Measurements from ENCODE around the gene TRABD2B.

The TRABD2B gene

DNA sequence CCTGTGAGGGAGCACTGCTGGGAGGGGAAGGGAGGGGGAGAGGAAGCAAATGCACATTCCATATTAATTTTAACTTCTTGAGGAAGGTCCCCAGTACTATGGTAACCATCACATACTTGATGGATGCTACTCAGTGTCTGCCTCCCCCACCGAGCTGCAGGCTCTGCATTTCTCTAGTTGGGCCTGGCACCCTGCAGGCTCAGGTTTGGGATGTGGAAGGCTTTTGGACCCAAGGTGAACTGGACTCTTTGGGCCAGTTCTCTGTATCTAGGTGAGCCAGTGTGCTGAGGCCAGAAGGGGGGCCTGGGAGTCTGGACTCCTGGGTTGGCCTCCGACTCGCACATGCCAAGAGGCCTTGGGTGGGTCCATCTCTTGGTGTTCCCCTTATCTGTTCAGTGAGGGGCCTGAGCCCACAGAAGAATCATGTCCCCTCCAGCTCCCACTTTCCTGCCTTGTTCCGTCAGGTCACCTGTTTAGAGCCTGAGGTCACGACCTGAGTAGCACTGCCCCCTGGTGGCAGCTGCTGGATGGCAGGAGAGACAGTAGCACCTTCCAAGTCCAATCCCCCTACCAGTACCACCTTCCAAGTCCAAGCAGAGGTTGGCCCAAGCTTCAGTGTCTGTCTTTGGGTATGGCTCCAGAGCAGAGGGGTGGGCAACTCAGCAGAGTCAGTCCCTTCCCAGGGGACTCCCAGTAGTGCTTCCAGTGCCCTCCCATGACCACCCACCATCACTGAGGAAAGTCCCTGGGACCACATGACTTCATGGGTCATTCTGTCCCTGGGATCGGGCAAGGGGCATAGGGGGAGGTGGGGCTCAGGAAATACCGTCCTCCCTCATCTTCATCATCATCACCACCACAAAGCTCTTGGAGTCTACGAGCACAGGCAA lies 241.8 kb downstream of the TRABD2B start:
- TF ChIP-seq, protein P1, sequence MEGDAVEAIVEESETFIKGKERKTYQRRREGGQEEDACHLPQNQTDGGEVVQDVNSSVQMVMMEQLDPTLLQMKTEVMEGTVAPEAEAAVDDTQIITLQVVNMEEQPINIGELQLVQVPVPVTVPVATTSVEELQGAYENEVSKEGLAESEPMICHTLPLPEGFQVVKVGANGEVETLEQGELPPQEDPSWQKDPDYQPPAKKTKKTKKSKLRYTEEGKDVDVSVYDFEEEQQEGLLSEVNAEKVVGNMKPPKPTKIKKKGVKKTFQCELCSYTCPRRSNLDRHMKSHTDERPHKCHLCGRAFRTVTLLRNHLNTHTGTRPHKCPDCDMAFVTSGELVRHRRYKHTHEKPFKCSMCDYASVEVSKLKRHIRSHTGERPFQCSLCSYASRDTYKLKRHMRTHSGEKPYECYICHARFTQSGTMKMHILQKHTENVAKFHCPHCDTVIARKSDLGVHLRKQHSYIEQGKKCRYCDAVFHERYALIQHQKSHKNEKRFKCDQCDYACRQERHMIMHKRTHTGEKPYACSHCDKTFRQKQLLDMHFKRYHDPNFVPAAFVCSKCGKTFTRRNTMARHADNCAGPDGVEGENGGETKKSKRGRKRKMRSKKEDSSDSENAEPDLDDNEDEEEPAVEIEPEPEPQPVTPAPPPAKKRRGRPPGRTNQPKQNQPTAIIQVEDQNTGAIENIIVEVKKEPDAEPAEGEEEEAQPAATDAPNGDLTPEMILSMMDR (IDR thresholded peaks at IDR 0.05; ENCODE audit: low read length, missing control alignments), result peak; percentile 42
- no peak for DNase-seq (ENCODE audit: low read depth)
- H3K4me3 ChIP-seq (replicated peaks; ENCODE audit: low read depth, low read length), result no peak overlapping the region

DNA sequence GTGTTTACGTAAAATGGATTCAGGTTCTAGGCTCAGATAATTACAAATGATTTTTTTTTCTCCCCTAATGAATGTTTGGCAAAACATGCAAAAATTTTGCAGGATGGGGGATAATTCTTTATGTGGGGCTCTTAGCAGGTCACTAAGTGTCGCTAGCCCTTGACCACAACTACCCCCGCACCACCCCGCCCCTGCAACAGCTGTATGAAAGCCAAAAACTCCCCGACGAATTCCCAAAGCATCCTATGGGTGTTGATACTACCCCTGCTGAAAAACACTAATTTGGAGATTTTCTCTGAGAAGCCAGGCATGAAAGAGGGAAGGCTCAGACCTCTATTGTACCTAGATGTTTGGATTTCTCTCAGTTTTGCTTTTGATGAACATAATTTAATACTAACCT lies 243.0 kb downstream of the TRABD2B start:
- no peak overlapping the region for H3K4me3 ChIP-seq (replicated peaks; ENCODE audit: low read depth, low read length)
- TF ChIP-seq, protein P1 (IDR thresholded peaks at IDR 0.05; ENCODE audit: low read length, missing control alignments), result no peak
- DNase-seq (ENCODE audit: low read depth), result no peak

DNA sequence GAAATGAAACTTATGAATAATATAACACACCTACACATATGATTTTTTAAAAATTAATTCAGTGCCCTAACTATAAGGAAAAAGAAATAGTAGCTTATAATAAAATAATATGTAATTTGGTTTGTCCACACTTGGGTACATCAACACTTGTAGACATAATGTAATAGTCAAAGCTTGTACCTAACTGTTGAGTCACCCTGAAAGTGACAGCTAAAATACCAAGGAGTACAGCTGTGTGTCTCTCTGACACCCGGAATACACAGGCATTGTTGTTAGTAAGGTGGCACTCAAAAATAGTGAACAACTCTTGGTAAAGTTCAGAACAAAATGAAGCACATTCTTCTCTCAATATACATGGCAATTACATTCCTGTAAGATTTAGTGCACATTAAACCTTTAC lies 243.4 kb downstream of the TRABD2B start:
- no peak for DNase-seq (ENCODE audit: low read depth)
- no peak overlapping the region for H3K4me3 ChIP-seq (replicated peaks; ENCODE audit: low read depth, low read length)
- TF ChIP-seq, protein P1 (IDR thresholded peaks at IDR 0.05; ENCODE audit: low read length, missing control alignments), result no peak

DNA sequence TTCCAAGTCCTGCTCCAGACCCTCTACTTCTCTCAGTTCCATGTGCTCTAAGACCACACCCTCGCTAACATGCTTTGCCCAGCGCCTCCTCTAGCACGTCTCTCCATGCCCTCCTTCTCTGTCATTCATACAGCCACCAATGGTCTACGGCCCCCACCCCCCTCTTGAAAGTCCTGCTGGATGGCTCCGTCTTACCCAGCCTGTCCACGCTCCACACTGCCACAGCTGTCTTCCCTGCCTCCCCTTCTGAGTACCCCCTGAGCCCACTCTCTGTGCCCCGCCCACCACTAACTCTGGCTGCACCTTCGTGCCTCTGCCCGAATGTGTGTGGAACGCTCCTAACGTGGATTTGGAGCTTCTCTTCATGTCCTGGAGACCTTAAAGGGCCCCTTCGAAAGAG lies 244.6 kb downstream of the TRABD2B start:
- no peak overlapping the region for H3K4me3 ChIP-seq (replicated peaks; ENCODE audit: low read depth, low read length)
- TF ChIP-seq, protein P1 (IDR thresholded peaks at IDR 0.05; ENCODE audit: low read length, missing control alignments), result no peak
- DNase-seq (ENCODE audit: low read depth), result no peak

DNA sequence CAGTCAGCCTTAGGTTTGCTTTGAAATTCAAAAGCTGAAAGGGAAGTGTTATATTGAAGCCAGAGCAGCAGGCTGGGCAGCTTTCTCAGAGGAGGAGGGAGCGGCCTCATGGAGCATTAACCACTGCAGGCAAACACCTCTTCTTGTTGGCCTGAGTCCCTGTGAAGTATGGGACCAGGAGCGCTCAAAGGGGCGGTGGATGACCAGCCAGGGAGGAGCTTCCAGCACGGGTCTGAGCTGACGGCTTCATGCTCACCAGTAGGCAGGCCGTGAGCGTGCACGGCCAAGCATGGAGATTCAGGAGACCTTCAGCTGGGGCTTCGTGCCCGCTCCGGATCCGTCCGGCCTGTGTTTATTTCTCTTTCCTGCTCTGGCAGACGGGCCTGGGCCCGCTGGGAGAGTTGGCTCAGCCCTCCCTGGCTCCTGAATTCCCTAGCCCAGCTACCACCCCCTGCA lies 245.2 kb downstream of the TRABD2B start:
- DNase-seq (ENCODE audit: low read depth), result no peak
- H3K4me3 ChIP-seq (replicated peaks; ENCODE audit: low read depth, low read length), result no peak overlapping the region
- TF ChIP-seq, protein P1 (IDR thresholded peaks at IDR 0.05; ENCODE audit: low read length, missing control alignments), result no peak

DNA sequence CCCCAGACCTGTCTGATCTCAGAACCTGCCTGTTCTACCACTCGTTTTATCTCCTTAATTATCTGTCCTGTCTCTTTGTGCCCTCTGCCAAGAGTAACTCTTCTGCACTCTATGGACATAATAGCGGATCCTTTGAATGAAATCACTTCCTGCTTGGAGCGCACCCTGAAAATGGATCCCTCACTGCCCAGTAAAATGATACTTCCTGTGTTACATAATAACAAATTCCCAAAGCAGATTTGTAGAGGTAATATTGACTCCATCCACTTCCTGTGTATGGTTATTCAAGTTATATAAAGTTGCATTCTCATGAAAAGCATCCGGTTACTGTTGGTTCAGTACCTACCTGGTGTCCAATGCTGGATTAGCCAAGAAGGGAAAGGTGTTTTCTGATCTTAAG lies 246.0 kb downstream of the TRABD2B start:
- no peak overlapping the region for H3K4me3 ChIP-seq (replicated peaks; ENCODE audit: low read depth, low read length)
- DNase-seq (ENCODE audit: low read depth), result peak; percentile 11
- TF ChIP-seq, protein P1 (IDR thresholded peaks at IDR 0.05; ENCODE audit: low read length, missing control alignments), result no peak

Measured in fibroblast of pulmonary artery (primary cell).